Fibroblast of lung (primary cell): Measurements from ENCODE around the gene PIGN. TPM values are rescaled to one million over a fixed set of nuclear protein-coding genes. Genes with fewer than 3 reads are reported as not detected.

Experiments
- DNase-seq, 2 donors: peaks; one replicate each; pipeline versions ENCODE4 v3.0.0 to v3.0.0-alpha.2; 2010; ENCODE audit warnings: low read depth in 2 of 2
- H2AFZ ChIP-seq: 2 replicates; pipeline ENCODE4 v1.5.1; 2012; ENCODE audit warnings: low read length, control low read depth, inconsistent platforms
- H3K27ac ChIP-seq: 2 replicates; pipeline ENCODE4 v1.5.1; 2011; ENCODE audit warnings: low read length, control low read depth; ENCODE audit not compliant: insufficient read depth
- H3K27me3 ChIP-seq: 2 replicates; pipeline ENCODE4 v1.5.1; 2011; ENCODE audit warnings: mild to moderate bottlenecking, low read length; ENCODE audit not compliant: control insufficient read depth, insufficient read depth
- H3K36me3 ChIP-seq: 2 replicates; pipeline ENCODE4 v1.5.1; 2011; ENCODE audit warnings: low read length; ENCODE audit not compliant: control insufficient read depth, insufficient read depth
- H3K4me1 ChIP-seq: 2 replicates; pipeline ENCODE4 v1.5.1; 2011; ENCODE audit warnings: low read length; ENCODE audit not compliant: control insufficient read depth, insufficient read depth; ENCODE audit errors: extremely low read depth
- H3K4me2 ChIP-seq: 2 replicates; pipeline ENCODE4 v1.5.1; 2011; ENCODE audit warnings: low read length, control low read depth; ENCODE audit not compliant: insufficient read depth; ENCODE audit errors: extremely low read depth
- H3K4me3 ChIP-seq, 4 experiments: fragments of 200-600 bp in 1 of 4; sonication (generic) in 1 of 4; replicated peaks in 1 of 4; 2 replicates each; pipeline ENCODE4 v1.5.1; 2011 to 2016; ENCODE audit warnings: low read length in 4 of 4, low read depth in 3 of 4, mild to moderate bottlenecking in 3 of 4, control low read depth in 2 of 4, inconsistent platforms in 1 of 4, mixed read lengths in 1 of 4; ENCODE audit not compliant: insufficient read depth in 1 of 4; ENCODE audit errors: control extremely low read depth in 1 of 4
- H3K79me2 ChIP-seq: 2 replicates; pipeline ENCODE4 v1.5.1; 2012; ENCODE audit warnings: mild to moderate bottlenecking, low read length, inconsistent platforms; ENCODE audit not compliant: control insufficient read depth, insufficient read depth
- H3K9ac ChIP-seq: 2 replicates; pipeline ENCODE4 v1.5.1; 2011; ENCODE audit warnings: mild to moderate bottlenecking, low read length, control low read depth; ENCODE audit not compliant: insufficient read depth
- H3K9me3 ChIP-seq: 2 replicates; pipeline ENCODE4 v1.5.1; 2012; ENCODE audit warnings: low read depth, low read length; ENCODE audit not compliant: control insufficient read depth, insufficient read depth
- H4K20me1 ChIP-seq: 2 replicates; pipeline ENCODE4 v1.5.1; 2011; ENCODE audit warnings: low read length; ENCODE audit not compliant: control insufficient read depth, insufficient read depth; ENCODE audit errors: extremely low read depth
- CTCF ChIP-seq, 2 donors: IDR thresholded peaks in 1 of 2; conservative IDR thresholded peaks in 1 of 2; 1 replicate in 1 of 2; 2 replicates in 1 of 2; pipeline ENCODE4 v1.5.1; 2011 to 2012; ENCODE audit warnings: low read length in 2 of 2, control low read depth in 1 of 2, inconsistent platforms in 1 of 2, low read depth in 1 of 2, mild to moderate bottlenecking in 1 of 2
- EZH2 ChIP-seq: IDR thresholded peaks from 2 replicates; pipeline ENCODE4 v1.5.1; 2012; ENCODE audit warnings: low read length, control low read depth, mild to moderate bottlenecking; ENCODE audit errors: missing control alignments
- polyA plus RNA-seq, 2 donors: library from polyadenylated mRNA; depleted of rRNA in 1 of 2; stranded (reverse) in 1 of 2; unstranded in 1 of 2; fragments of >200 nt; gene quantifications; 2 replicates each; pipeline ENCODE4 v1.2.1, GENCODE V29; 2011 to 2012; ENCODE audit warnings: missing spikeins in 1 of 2
- total RNA-seq: library from RNA; depleted of rRNA; stranded (reverse); fragments of >200 nt; gene quantifications from 2 replicates; pipeline ENCODE4 v1.2.1, GENCODE V29; 2014

The PIGN gene
- total and polyA plus RNA-seq, 2 donors (not counting 1 experiment from before 2014, with no cell fraction given), result 31.7 to 39.8 TPM

DNA sequence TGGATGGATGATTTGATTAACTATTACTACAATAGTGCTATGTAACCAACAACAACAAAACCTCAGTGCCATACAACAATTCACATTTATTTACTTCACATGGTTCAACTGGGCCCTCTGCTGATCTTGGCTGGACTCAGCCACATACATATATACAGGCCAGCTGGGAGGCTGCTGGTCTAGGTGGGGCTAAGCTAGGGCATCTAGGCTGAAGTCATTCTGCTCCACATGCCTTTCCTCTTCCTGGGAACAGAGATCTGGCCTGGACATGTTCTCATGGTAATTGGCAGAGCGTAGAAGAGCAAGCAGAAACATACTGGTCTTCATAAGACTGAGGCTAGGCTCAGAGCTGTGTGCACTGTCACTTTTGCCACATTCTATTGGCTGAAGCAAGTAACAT lies 191.2 kb downstream of the PIGN start:
- Histone ChIP-seq H3K27me3 (no peaks in the 10 kb centered on the region), H2AFZ (no peak overlapping the region), H3K79me2 (no peaks in the 10 kb centered on the region), H3K4me1 (peaks cover 25% of the 10 kb centered on the region), H3K4me2 (no peak overlapping the region), H3K36me3 (no peaks in the 10 kb centered on the region), H3K4me3 (no peak overlapping the region), H3K9ac (no peak overlapping the region), H4K20me1 (no peaks in the 10 kb centered on the region), H3K27ac (no peak overlapping the region), H3K9me3 (no peaks in the 10 kb centered on the region)
- TF ChIP-seq CTCF (conservative IDR thresholded peaks at IDR 0.05 in 1 of 2, IDR thresholded peaks at IDR 0.05 in 1 of 2; ENCODE audit: low read depth in 1 of 2, low read length in 2 of 2), result no peak
- TF ChIP-seq EZH2, result no peak
- no peak for DNase-seq

DNA sequence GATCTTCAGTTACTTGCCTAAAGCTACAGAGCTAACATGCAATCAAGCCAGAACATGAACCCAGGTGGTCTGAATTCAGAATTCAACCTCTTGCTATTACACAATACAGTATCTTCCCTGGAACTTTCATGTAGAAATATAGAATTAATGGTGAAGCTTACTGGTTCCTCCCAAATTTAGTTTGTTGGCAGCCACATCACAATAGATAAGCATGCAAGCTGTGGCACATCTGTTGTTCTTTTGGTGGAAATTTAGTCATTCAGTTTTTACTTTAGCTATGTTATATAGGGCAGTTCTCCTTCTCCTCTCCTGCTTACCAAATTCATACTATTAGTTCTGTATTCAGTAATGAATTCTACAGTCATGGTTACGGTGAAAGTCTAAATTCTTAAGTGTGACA lies 193.0 kb downstream of the PIGN start:
- H3K4me1 ChIP-seq, result peaks cover 25% of the 10 kb centered on the region
- no peak overlapping the region for H3K4me3 ChIP-seq
- H3K36me3 ChIP-seq, result no peaks in the 10 kb centered on the region
- H3K4me2 ChIP-seq, result no peak overlapping the region
- no peak overlapping the region for H2AFZ ChIP-seq
- peak; percentile 20 to 44 for DNase-seq
- TF ChIP-seq CTCF (conservative IDR thresholded peaks at IDR 0.05 in 1 of 2, IDR thresholded peaks at IDR 0.05 in 1 of 2; ENCODE audit: low read depth in 1 of 2, low read length in 2 of 2) (no peak), EZH2 (no peak)
- H3K27me3 ChIP-seq, result no peaks in the 10 kb centered on the region
- no peaks in the 10 kb centered on the region for H3K79me2 ChIP-seq
- no peaks in the 10 kb centered on the region for H3K9me3 ChIP-seq
- peak overlapping the region; percentile 62 for H3K27ac ChIP-seq
- H4K20me1 ChIP-seq, result no peaks in the 10 kb centered on the region
- no peak overlapping the region for H3K9ac ChIP-seq

DNA sequence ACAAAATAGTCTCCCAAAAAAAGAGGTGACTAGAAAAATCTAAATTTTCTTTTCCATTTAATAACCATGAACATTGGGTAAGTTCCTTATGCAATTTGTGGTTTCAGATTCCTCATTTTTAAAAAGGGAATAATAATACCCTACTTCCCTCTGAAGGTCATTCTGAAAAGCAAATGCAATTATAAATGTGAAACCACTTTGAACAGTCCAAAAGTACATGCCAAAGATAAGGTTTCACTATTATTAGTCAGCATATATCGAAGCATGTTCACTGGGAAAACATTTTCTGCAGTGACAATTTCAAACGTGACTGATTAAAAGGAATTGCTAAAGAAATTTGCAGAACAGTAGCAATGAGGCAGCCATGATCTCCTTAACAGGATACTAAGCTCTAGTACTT lies 193.9 kb downstream of the PIGN start:
- no peak overlapping the region for H2AFZ ChIP-seq

More for the DNA sequence above, 193.9 kb downstream of the PIGN start:
- peak; percentile 83 for DNase-seq
- no peaks in the 10 kb centered on the region for H3K36me3 ChIP-seq
- no peaks in the 10 kb centered on the region for H4K20me1 ChIP-seq
- H3K4me1 ChIP-seq, result peaks cover 25% of the 10 kb centered on the region
- no peaks in the 10 kb centered on the region for H3K9me3 ChIP-seq
- peak overlapping the region; percentile 21 for H3K4me2 ChIP-seq
- no peak overlapping the region for H3K9ac ChIP-seq
- H3K27me3 ChIP-seq, result no peaks in the 10 kb centered on the region
- H3K4me3 ChIP-seq, result no peak overlapping the region
- peak overlapping the region; percentile 62 for H3K27ac ChIP-seq
- H3K79me2 ChIP-seq, result no peaks in the 10 kb centered on the region
- TF ChIP-seq EZH2, result no peak
